Neural progenitor cell (in vitro differentiated cells): ENCODE results near the gene RAB40B. TPM values are rescaled to one million over a fixed set of nuclear protein-coding genes. Genes with fewer than 3 reads are reported as not detected.

Experiments used
- DNase-seq: peaks from one replicate; pipeline ENCODE4 v3.0.0-alpha.2; 2016; ENCODE audit warnings: low spot score
- H2AFZ ChIP-seq: fragments of 200-600 bp; sonication (generic); replicated peaks from 2 replicates; pipeline ENCODE4 v1.6.1; 2016; ENCODE audit warnings: antibody characterized with exemption
- H3F3A ChIP-seq: fragments of 200-600 bp; sonication (generic); 2 replicates; pipeline ENCODE4 v1.6.1; 2016; ENCODE audit warnings: antibody characterized with exemption, low read depth
- H3K27ac ChIP-seq: fragments of 200-600 bp; sonication (generic); 2 replicates; pipeline ENCODE4 v1.5.1; 2016; ENCODE audit warnings: mild to moderate bottlenecking
- H3K27me3 ChIP-seq: fragments of 200-600 bp; sonication (generic); 2 replicates; pipeline ENCODE4 v1.6.1; 2016; ENCODE audit warnings: mild to moderate bottlenecking, moderate library complexity
- H3K36me3 ChIP-seq: fragments of 200-600 bp; sonication (generic); 2 replicates; pipeline ENCODE4 v1.5.1; 2016
- H3K4me1 ChIP-seq: fragments of 200-600 bp; sonication (generic); 2 replicates; pipeline ENCODE4 v1.6.1; 2016; ENCODE audit warnings: mixed run types
- H3K4me2 ChIP-seq: fragments of 200-600 bp; sonication (generic); 2 replicates; pipeline ENCODE4 v1.6.1; 2016
- H3K4me3 ChIP-seq: fragments of 200-600 bp; sonication (generic); 2 replicates; pipeline ENCODE4 v1.5.1; 2016
- H3K79me2 ChIP-seq: fragments of 200-600 bp; sonication (generic); 2 replicates; pipeline ENCODE4 v1.6.1; 2016; ENCODE audit warnings: low read depth
- H3K9ac ChIP-seq: fragments of 200-600 bp; sonication (generic); 2 replicates; pipeline ENCODE4 v1.6.1; 2016
- H3K9me3 ChIP-seq: fragments of 200-600 bp; sonication (generic); 2 replicates; pipeline ENCODE4 v1.5.1; 2016; ENCODE audit warnings: low read depth
- H4K20me1 ChIP-seq: fragments of 200-600 bp; sonication (generic); 2 replicates; pipeline ENCODE4 v1.6.1; 2016; ENCODE audit warnings: low read depth
- H3K27ac Mint-ChIP-seq: 3 replicates; pipeline ENCODE4 v1.8.0; 2021; ENCODE audit warnings: mixed read lengths
- H3K27me3 Mint-ChIP-seq: 2 replicates; pipeline ENCODE4 v1.8.0; 2022; ENCODE audit warnings: low read depth, mild to moderate bottlenecking, inconsistent platforms, moderate library complexity, mixed read lengths; ENCODE audit not compliant: insufficient read depth
- H3K36me3 Mint-ChIP-seq: 3 replicates; pipeline ENCODE4 v1.8.0; 2021; ENCODE audit warnings: mixed read lengths
- H3K4me1 Mint-ChIP-seq: 3 replicates; pipeline ENCODE4 v1.8.0; 2021; ENCODE audit warnings: mixed read lengths
- H3K4me3 Mint-ChIP-seq: 3 replicates; pipeline ENCODE4 v1.8.0; 2021; ENCODE audit warnings: mild to moderate bottlenecking, moderate library complexity, mixed read lengths
- H3K9me3 Mint-ChIP-seq: 3 replicates; pipeline ENCODE4 v1.8.0; 2020; ENCODE audit warnings: mixed read lengths
- EZH2 ChIP-seq: fragments of 200-600 bp; sonication (generic); IDR thresholded peaks from 2 replicates; pipeline ENCODE4 v1.6.1; 2017; ENCODE audit warnings: antibody characterized with exemption, mild to moderate bottlenecking, moderate library complexity
- EZH2phosphoT487 ChIP-seq: fragments of 200-600 bp; sonication (generic); IDR thresholded peaks from 2 replicates; pipeline ENCODE4 v1.6.1; 2017; ENCODE audit warnings: antibody characterized with exemption
- total RNA-seq: library from RNA; depleted of rRNA; stranded (reverse); fragments of >200 nt; gene quantifications from 2 replicates; pipeline ENCODE4 v1.2.3, GENCODE V29; 2015; ENCODE audit warnings: low replicate concordance
- TF ChIP-seq, protein P1 (sequence below): fragments of 200-600 bp; sonication (generic); IDR thresholded peaks from 2 replicates; pipeline ENCODE4 v1.5.1; 2017; ENCODE audit warnings: antibody characterized with exemption, mild to moderate bottlenecking

RAB40B gene
- total RNA-seq, 1 donor from 2014 or later, result 5.6 TPM

DNA sequence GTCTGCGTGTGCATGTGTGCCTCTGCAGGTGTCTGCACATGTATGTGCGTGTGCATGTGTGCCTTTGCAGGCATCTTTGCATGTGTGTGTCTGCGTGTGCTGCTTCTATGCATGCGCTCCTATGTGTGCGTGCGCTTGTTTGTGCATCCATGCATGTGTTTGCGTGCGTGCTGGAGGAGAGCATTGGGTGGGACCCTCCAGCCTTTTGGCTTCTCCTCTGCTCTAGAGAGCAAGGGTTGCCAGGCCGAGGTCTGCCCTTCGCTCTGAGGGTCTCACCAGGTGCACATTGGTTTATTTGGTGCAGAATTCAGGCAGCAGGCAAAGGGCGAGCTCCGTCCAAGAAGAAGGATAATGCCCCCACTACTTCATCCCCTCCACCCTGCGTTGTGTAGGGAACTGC is 1.1 kb upstream of the RAB40B start:
- Mint-ChIP-seq H3K36me3 (peaks cover 7% of the 10 kb centered on the region), H3K27ac (no peak overlapping the region), H3K27me3 (peaks cover 30% of the 10 kb centered on the region), H3K4me3 (peak overlapping the region; percentile 94), H3K4me1 (peaks cover 9% of the 10 kb centered on the region), H3K9me3 (peaks cover 13% of the 10 kb centered on the region)
- Histone ChIP-seq H4K20me1 (peaks cover 8% of the 10 kb centered on the region), H3K79me2 (no peaks in the 10 kb centered on the region), H3K9me3 (no peaks in the 10 kb centered on the region), H3K27ac (no peak overlapping the region), H3K9ac (no peak overlapping the region), H3K27me3 (peaks cover 58% of the 10 kb centered on the region), H3K4me1 (peaks cover 4% of the 10 kb centered on the region), H2AFZ (no peak overlapping the region), H3F3A (peaks cover 6% of the 10 kb centered on the region), H3K4me2 (no peak overlapping the region), H3K36me3 (no peaks in the 10 kb centered on the region), H3K4me3 (no peak overlapping the region)
- TF ChIP-seq EZH2phosphoT487 (no peak), EZH2 (no peak)
- TF ChIP-seq, protein P1, sequence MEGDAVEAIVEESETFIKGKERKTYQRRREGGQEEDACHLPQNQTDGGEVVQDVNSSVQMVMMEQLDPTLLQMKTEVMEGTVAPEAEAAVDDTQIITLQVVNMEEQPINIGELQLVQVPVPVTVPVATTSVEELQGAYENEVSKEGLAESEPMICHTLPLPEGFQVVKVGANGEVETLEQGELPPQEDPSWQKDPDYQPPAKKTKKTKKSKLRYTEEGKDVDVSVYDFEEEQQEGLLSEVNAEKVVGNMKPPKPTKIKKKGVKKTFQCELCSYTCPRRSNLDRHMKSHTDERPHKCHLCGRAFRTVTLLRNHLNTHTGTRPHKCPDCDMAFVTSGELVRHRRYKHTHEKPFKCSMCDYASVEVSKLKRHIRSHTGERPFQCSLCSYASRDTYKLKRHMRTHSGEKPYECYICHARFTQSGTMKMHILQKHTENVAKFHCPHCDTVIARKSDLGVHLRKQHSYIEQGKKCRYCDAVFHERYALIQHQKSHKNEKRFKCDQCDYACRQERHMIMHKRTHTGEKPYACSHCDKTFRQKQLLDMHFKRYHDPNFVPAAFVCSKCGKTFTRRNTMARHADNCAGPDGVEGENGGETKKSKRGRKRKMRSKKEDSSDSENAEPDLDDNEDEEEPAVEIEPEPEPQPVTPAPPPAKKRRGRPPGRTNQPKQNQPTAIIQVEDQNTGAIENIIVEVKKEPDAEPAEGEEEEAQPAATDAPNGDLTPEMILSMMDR, result no peak
- DNase-seq, result no peak

DNA sequence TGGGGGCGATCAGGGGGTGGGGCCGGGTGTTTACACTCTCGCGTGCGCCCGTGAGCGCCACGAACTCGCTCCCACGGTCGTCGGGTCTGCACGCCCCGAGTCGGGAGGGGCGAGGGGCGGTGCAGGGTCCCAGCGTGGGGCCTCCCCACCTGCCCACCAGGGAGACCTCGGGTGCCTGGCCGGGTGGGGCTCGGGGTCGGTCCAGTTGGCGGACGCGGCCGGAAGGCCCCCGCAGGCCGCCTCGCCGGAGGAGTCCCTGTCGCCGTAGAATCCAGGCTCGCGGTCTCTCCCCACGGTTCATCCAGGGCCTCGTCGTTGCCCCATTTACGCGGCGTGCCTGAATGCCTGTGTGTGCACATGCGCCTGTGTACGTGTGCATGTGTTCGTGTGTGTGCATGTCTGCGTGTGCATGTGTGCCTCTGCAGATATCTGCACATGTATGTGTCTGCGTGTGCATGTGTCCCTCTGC is 510 bp upstream of the RAB40B start:
- Histone ChIP-seq H3K36me3 (no peaks in the 10 kb centered on the region), H3K9me3 (no peaks in the 10 kb centered on the region), H3K4me2 (peak overlapping the region; percentile 75), H4K20me1 (peaks cover 8% of the 10 kb centered on the region), H3F3A (peaks cover 6% of the 10 kb centered on the region), H3K27ac (no peak overlapping the region), H3K9ac (no peak overlapping the region), H3K79me2 (no peaks in the 10 kb centered on the region), H3K4me3 (peak overlapping the region; percentile 73), H3K4me1 (peaks cover 4% of the 10 kb centered on the region), H3K27me3 (peaks cover 58% of the 10 kb centered on the region), H2AFZ (peak overlapping the region; percentile 96)
- Mint-ChIP-seq H3K4me3 (peak overlapping the region; percentile 94), H3K36me3 (peaks cover 9% of the 10 kb centered on the region), H3K27me3 (peaks cover 30% of the 10 kb centered on the region), H3K9me3 (peaks cover 18% of the 10 kb centered on the region), H3K4me1 (peaks cover 9% of the 10 kb centered on the region), H3K27ac (no peak overlapping the region)
- TF ChIP-seq, protein P1, result no peak
- no peak for TF ChIP-seq EZH2phosphoT487
- TF ChIP-seq EZH2, result no peak
- no peak for DNase-seq

DNA sequence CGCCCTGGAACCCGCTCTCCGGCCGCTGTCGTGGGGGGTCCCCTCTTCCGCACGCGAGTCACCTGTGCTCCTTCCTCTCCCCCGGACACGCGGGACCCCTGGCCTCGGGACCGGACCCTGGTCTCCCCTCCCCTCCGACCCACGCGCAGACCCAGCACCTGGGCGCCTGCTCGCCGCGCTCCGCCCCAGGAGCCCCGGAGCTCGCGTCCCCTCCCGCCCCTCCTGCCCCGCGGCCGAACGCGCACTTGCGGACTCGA is 762 bp downstream of the RAB40B start:
- no peak overlapping the region for H3K27ac ChIP-seq
- no peak overlapping the region for H3K27ac Mint-ChIP-seq
- H3K4me1 ChIP-seq, result peaks cover 4% of the 10 kb centered on the region
- peak overlapping the region; percentile 77 for H3K4me3 ChIP-seq
- H3K79me2 ChIP-seq, result no peaks in the 10 kb centered on the region
- H3K9ac ChIP-seq, result no peak overlapping the region
- H3K9me3 ChIP-seq, result no peaks in the 10 kb centered on the region
- peak overlapping the region; percentile 99 for H3K4me2 ChIP-seq
- H3K4me1 Mint-ChIP-seq, result peaks cover 9% of the 10 kb centered on the region
- peak overlapping the region; percentile 77 for H3K4me3 Mint-ChIP-seq
- H3K36me3 ChIP-seq, result no peaks in the 10 kb centered on the region
- H3K27me3 ChIP-seq, result peaks cover 58% of the 10 kb centered on the region
- peak; percentile 88 for TF ChIP-seq EZH2
- TF ChIP-seq, protein P1, result no peak
- TF ChIP-seq EZH2phosphoT487, result peak; percentile 74
- H3K27me3 Mint-ChIP-seq, result peaks cover 33% of the 10 kb centered on the region
- H2AFZ ChIP-seq, result no peak overlapping the region
- peaks cover 8% of the 10 kb centered on the region for H4K20me1 ChIP-seq
- peaks cover 10% of the 10 kb centered on the region for H3K36me3 Mint-ChIP-seq
- peaks cover 6% of the 10 kb centered on the region for H3F3A ChIP-seq
- H3K9me3 Mint-ChIP-seq, result peaks cover 24% of the 10 kb centered on the region
- no peak for DNase-seq
